ENCODE data around the gene TEX19.

DNA sequence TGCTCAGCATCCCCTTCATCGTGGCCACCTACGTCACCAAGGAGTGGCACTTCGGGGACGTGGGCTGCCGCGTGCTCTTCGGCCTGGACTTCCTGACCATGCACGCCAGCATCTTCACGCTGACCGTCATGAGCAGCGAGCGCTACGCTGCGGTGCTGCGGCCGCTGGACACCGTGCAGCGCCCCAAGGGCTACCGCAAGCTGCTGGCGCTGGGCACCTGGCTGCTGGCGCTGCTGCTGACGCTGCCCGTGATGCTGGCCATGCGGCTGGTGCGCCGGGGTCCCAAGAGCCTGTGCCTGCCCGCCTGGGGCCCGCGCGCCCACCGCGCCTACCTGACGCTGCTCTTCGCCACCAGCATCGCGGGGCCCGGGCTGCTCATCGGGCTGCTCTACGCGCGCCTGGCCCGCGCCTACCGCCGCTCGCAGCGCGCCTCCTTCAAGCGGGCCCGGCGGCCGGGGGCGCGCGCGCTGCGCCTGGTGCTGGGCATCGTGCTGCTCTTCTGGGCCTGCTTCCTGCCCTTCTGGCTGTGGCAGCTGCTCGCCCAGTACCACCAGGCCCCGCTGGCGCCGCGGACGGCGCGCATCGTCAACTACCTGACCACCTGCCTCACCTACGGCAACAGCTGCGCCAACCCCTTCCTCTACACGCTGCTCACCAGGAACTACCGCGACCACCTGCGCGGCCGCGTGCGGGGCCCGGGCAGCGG, 15.7 kb downstream of the TEX19 start:
- TF ChIP-seq FOXA1 (IDR thresholded peaks at IDR 0.05) (no peak), TARDBP (IDR thresholded peaks at IDR 0.05) (no peak), FOXM1 (IDR thresholded peaks at IDR 0.05; ENCODE audit: borderline replicate concordance) (no peak), NFRKB (IDR thresholded peaks at IDR 0.05) (no peak)

Data from HEK293T (cell line).